Activated CD8-positive, alpha-beta memory T cell treated with anti-CD3 and anti-CD28 coated beads, Interleukin-2, amount 50 U/mL, for 48 hours (primary cell): ENCODE data around the gene ACP4.

Experiments
- DNase-seq: peaks from one replicate; pipeline ENCODE4 v3.0.0-alpha.2; 2020

ACP4 gene

DNA sequence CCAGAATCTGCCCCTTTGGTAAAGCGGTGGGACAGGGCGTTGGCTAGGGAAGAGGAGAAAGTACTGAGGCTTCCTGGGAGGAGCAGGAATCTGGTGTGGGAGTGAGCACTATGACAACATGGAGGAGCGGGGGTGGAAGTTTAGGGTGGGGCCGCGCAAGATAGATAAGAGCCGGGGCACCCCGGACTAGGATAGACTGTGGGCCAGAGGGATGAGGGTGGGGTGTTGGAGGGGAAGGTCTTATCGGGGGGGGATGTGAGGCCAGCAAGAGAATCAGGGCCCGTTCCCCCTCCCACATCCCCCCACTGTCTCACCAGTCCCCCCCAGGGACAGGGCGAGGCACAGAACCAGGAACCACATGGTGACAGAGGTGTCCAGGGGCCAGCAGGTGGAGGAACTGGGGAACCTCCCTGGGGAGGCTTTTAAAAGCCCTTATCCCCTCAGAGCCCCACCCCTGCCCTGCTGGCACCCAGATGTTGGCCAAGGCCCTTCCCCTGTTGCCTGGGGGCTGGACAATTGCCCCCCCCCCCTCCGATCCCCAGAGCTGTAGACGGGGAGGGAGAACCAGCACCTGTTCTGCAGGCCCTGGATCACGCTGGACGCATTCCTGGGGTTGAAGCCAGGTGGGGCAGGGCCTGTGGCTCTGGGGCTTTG is 33.3 kb downstream of the ACP4 start, which contains the start of gene KLK1:
Gene KLK1 (minus strand): TSS at position 399 of the 654 bp plus-strand sequence. CDS start 39 bp downstream, at position 360.
- no peak for DNase-seq

DNA sequence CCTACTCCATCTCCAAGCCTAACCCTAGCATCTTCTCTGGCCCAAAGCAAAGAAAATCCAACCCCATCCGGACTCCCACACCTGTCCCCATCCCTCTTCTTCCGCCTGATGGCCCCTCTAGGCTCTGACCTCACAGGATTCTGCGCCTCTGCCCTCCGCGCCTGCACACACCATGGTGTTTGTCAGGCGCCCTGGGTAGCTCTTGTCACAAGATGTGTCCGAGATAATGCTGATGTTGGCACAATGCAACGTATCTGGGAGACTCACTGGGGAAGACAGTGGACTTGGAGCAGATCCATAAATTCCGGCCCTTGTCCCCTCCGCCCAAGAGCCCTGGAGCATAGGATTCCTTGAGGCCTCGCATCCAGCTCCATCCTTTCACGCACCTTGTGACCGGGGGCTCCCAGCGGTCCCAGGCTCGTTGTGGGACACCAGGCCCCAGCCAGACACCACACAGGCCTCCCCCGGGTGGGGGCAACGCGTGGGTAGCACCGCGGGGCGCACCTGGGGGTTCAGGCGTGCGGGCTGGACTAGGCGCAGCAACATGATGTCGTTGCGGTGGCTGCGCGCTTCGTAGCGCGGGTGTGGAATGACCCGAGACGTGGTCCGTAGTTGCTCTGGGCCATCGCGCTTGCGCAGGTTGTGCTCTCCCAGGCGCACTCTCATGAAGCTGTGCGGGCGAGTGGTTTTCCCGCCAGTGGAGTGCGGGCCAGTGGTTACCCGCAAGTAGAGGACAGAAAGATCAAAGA is 36.5 kb downstream of the ACP4 start:
- DNase-seq: no peak

DNA sequence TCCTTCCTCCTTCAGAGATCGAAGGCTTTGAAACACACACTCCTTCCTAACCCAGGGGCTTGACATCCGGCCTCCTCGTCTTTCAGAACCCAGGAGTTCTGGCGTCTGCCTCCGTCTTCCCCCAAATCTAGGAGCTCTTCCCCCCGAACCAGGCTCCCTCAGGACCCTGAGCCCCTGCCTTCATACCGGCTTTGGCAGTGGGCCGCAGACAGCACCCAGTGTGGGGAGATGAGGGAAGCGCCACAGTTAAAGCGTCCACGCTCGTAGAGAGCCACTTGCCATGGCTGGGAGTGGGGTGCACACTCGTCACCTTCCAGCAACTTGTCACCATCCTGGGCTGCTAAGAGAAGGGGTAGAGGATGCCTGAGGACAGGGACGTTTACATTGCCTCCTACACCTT is 37.3 kb downstream of the ACP4 start:
- DNase-seq: no peak

DNA sequence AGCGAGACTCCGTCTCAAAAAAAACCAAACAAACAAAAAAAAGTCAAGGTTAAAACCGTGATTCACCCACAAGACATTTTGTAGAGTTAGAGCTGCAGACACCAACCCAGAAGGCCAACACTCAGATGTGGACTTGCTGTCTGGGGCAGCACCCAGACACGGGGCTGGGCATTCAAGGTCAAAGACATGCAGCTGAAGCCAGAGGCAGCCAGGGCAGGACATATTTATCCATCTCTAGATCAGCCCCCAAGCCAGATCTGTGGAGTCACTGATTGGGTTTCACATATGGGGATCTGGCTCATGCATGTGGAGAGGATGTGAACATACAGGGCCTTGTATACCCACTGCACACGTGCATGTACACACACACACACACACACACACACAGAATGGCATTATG is 39.6 kb downstream of the ACP4 start:
- no peak for DNase-seq

DNA sequence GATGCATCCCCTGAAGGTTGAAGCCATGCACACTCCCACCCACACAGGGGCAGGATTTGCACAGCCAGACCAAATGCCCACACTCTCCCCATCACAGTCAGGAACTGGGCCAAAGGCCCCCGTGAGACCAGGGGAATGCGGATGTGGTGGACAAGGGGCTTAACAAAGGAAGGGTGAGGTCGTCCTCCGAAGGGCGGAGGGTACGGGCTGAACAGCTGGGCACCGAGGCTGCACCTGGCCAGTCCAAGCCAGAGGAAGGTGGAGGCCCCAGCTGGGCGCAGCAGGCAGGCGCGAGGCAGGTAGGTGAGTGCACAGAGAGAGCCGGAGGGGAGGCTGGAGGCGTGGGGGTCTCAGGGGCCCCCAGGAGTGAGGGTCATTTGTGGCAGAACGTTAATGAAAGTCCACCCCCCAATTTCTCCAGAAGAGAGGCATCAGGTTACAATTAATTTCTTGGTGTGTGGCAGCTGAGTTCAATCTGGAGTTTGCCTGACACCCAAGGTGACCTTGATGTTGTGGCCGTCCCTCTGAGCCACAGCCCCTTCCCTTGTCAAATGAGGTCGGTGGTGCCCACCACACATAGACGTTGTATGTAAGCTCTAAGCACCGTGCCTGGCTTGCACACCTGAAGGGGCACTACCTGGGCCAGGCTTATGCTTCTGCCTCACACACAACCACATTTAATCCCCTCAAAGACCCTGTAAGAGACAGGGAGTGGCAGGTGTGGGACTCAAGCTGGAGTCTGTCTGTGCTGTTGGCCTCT is 40.2 kb downstream of the ACP4 start:
- DNase-seq: no peak

DNA sequence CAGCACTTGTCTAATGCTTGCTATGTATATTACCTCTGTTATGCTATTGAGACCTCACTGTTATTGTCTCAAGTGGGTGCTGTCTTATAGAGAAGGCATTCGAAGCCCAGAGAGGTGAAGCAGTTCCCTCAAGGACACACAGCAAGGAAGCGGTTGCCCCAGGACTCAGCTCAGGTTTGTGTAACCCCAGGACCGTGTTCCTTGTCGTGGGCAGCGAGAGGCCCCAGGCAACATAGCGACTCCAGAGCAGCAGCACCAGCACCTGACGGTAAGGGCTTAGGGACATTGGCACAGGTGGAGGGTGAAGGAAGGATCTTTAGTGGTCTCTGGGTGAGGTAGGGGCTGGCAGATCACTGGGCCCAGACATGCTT is 40.8 kb downstream of the ACP4 start:
- no peak for DNase-seq

DNA sequence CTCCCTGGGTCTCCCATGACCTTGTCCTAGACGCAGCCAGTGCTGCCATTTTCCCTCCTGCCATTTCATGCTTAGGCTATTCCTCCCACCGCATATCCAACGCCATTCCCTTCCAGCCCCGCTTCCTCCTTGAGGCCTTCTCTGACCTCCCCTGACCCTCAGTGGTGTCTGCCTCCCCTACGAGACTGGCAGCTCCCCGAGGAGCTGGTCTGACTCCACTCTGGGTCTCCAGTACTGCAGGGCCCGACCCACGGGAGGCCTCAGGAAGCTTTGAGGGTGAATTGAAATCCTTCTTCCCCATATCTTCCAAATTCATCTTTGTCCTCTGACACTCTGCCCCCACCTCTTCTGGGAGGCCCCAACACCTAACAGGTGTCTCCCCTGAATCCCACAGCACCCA is 42.5 kb downstream of the ACP4 start:
- DNase-seq: no peak

DNA sequence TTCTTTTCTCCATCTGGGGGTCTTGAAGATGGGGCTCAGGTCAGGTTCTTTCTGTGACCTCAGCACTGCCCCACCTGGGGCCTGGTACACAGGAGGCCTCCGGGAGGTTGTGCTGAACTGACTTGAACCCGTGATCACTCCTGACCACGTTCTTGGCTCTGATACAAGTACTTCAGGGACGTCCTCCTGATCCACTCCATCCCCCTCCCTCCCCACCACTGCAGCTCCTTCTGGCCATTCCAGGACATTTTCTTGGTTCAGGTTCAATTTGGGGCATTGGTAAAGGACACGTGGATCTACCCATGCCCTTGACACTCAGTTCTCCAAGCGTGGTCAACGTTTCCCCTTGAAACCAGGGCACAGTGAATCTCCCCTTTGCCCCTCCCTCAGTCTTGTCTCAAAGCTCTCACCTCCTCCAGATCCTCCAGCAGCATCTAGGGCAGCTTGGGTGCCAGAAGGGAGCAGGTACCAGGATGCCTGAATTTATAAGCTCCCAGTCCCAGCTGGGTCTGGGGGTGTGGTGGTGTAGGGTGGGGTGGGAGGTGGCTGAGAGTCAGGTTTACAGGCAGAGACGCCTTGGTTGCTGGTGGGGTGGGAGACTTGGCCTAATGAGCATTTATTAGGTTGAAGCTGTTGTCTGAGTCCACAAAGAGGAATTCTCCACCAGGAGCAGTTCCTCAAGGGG is 43.0 kb downstream of the ACP4 start, which contains the start of gene KLK15:
Gene KLK15 (minus strand): TSS at position 458 of the 685 bp plus-strand sequence. CDS start 2,082 bp downstream, outside the sequence.
- DNase-seq: no peak

DNA sequence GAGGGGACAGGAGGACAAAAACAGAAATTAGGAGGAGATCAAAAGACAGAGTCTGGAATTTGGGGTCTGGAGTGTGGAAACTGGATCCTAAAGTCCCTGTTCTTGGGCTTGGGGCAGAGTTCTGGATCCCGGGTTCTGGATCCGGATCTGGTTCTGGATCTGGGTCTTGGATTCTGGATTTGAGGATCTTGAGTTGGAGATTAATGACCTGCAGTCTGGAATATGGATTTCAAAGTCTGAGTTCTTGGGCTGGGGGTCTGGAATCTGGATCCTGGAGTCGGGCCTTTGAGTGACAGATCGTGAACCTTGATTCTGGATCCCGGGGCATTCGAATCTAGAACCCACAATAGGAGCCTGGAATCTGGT is 43.6 kb downstream of the ACP4 start:
- DNase-seq: no peak

DNA sequence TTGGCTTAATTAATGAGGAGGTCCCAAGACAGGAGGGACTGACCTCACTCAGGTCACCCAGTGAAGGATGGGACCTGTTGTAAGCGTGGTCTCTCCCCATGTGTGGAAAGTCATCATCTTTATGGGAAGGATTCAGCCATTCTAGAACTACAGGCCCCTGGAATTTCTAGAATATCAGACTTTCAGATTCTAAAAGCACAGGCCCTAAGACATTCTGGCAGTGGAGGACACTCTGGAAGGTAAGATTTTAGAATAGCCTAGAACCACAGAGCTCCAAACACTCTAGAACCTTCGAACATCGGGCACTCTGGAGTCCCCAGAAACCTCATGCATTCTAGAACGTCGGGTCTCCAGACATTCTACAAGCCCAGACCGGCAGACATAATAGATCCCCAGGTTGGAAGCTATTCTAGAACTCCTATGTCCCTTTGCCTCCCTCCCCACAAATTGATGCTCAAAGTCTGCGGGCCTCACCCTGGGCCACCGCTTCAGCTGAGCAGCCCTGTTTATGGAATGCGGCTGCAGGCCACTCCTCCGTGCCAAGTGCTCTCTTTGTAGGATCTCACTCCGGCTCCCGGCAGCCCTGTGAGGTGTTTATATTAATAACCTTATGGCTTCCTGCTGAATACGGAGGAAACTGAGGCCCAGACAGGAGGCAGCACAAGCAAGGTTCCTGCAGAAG is 45.0 kb downstream of the ACP4 start:
- no peak for DNase-seq

DNA sequence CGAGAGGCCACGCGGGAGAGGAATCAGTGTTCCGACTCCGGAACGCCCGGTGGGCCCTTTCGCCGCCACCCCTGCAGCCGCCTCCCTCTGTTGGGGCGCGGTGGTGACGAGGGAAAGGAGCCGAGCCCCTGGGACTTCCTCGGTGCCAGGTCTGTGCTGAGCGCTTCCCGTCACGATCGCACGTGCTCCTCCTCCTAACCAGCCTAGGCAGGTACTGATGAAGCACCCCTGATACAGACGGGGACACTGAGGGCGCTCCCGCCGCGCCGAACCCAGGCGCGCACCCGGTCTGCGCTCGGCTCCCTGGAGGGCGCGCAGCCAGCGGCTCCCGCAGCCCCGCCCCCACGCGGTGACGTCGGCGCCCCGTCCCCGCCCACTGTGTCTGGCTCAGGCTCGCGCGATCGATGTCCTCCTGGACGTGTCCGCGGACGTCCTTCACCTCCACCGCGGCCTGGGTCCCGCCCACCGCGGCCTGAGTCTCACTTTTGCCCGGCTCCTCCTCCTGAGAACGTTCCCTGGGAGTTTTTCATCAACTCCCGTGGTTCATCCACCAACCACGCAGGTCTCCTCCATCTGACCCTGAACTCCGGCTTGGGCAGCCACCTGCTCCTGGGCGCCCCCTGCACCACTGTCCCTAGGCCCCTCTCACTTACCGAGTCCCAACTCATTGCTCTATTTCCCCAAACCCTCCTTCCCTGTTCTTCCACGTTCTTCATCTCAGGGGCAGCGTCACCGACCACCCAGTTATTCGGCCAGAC is 45.7 kb downstream of the ACP4 start:
- peak; percentile 93 for DNase-seq

DNA sequence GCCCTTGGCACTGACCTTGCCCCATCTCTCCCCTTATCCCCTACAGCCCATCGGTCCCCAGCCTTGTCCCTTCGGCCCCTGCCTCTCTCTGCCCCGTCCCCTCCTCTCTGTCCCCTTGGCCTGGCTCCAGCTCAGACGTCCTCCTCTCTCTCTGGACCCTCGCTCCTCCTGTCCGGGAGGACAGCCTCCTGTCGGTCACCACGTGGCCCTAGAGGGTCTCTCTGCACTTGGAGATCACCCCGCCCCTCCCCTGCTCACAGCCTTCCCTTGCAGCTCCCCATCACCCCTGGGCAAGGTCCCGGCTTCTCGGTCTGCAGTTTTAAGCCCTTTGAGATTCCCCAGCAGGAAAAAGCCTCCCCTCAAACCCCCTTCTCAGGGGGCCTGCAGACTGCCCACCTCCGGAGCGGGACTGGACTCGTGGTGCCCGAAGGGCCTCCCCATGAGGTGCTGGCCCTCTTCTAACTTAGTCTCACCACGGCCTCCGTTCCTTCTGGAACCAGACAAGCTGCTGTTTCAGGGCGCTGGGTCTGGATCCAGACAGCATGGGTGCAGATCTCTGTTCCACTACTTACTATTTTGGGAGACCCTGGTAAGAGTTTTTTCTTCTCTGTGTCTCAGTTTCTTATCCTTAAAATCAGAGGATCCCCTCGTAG is 46.5 kb downstream of the ACP4 start:
- DNase-seq: no peak

DNA sequence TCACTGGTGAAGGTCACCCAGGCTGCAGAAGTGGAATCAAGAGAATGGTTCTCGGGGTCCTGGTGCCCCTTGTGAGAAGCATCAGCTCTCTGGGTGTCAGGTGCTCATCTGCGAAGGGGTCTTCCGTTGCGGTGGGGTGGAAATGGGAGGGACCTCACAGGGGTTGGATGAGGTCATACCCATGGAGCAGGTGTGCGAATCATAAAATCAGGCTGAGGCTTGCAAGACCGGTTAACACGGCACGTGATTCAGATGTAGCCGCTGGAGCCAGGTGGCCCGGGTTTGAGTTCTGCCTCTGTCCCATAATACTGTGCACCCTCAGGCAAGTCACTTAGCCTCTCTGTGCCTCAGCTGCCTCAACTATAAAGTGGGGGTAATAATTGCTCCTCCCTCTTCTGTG is 47.1 kb downstream of the ACP4 start:
- no peak for DNase-seq

DNA sequence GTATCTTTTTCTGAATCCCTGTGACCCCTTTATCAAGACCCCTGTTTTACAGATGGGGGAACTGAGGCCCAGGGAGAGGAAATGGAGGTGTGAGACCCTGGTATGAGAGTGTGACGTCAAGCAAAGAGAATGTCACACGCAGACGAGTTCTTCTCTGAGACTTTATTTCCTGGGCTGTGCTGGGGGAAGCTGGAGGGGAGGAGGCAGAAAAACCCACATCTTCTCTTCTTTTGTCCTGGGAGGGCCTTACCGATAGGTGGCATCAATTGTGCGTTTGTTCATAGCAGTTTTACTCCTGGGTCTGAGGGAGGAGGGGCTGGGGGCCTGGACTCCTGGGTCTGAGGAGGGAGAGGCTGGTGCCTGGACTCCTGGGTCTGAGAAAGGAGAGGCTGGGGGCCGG is 48.0 kb downstream of the ACP4 start:
- no peak for DNase-seq

DNA sequence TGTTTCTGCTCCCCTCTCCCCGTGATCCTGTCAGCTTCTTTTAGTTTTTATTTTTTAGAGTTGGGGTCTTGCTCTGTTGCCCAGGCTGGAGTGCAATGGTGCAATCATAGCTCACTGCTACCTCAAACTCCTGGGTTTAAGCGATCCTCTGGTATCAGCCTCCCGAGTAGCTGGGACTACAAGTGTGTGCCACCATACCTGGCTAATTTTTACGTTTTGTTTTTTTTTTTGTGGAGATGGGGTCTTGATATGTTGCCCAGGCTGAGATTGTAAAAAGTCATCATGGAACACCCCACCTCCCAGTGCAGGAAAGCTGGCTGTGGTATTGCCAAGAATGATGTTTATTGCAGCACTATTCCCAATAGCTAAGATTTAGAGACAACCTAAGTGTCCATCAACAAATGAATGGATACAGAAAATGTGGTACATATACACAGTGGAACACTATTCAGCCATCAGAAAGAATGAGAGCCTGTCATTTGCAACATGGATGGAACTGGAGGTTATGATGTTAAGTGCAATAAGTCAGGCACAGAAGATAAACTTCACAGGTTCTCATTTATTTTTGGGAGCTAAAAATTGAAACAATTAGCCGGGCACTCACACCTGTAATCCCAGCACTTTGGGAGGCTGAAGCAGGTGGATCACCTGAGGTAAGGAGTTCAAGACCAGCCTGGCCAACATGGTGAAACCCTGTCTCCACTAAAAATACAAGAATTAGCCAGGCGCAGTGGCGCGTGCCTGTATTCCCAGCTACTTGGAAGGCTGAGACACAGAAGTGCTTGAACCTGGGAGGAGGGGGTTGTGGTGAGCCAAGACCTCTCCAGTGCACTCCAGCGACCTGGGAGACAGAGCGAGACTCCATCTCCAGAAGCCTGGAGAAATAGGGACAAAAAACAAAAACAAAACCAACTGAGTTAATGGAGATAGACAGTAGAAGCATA is 49.8 kb downstream of the ACP4 start:
- no peak for DNase-seq

DNA sequence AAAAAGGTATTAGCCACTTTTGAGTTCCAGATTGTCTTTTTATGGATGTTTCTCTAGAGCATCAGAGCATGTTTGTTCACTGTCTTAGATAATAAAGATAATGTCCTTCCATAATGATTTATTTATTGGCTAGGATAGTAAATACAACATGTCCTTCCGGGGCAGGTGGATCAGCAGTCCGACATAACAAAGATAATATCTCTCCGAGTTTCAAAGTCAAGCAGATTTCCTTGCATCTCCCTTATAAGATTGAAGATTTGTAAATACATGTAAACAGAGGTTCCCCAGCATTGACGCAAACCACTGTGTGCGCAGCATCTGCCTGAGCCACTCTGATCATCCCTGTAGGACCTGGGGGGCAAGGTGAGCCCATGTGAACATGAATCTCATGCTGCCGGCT is 51.9 kb downstream of the ACP4 start:
- no peak for DNase-seq

DNA sequence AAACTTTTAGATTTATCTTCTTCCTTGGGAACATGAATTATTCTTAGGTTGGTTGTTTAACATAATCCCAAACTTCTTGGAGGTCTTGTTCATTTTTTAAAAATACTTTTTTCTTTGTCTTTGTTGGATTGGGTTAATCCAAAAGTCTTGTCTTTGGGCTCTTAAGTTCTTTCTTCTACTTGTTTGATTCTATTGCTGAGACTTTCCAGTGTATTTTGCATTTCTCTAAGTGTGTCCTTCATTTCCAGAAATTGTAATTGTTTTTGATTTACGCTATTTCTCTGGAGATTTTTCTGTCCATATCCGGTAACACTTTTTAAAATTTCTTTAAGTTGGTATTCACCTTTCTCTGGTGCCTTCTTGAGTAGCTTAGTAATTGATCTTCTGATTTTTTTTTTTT is 53.0 kb downstream of the ACP4 start:
- no peak for DNase-seq

DNA sequence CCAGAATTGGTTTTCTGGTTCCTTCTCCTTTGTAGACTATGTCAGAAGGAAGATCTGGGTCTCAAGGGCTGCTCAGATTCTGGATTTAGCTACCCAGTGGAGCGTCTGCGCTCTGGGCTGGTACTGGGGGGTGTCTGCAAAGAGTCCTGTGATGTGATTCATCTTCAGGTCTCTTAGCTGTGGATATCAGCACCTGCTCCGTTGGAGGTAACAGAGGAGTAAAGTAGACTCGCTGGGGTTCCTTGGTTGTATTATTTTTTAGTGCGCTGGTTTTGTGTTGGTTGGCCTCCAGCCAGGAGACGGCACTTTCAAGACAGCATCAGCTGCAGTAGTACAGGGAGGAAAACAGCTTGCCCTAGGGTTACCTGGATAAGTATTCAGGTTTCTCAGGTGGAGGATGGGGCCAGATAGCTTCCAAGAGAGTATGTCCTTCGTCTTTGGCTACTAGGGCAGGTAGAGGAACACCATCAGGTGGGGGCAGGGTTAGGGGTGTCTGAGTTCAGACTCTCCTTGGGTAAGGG is 53.5 kb downstream of the ACP4 start:
- DNase-seq: no peak

DNA sequence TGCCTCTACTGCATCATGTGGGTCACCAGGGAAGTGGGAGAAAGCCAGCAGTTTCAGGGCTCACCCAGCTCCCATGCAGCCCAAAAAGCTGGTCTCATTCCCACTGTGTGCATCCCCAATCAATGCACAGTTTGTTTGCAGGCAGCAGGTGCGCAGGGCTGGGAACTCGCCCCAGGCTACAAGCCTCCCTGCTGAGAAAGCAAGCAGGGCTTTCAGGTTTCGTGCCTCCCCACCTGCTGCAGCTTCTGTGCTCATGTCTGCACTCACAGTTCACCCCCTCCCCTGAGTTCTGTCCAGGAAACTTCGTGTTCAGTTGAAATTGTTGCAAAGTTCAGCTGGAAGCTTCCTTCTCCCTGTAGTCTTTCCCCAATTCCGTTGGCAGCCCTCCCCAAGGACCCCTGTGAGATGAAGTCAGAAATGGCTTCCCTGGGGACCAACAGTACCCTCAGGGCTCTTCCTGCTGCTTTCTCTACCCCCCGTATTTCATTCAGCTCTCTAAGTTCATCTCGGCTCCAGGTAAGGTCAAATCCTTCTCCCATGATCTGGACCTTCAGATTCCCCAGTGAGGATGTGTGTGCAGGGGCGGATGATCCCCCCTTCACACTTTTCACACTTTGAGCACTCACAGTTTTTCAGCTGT is 54.2 kb downstream of the ACP4 start:
- no peak for DNase-seq
